ENCODE results near the gene RHOG.

Gene RHOG

DNA sequence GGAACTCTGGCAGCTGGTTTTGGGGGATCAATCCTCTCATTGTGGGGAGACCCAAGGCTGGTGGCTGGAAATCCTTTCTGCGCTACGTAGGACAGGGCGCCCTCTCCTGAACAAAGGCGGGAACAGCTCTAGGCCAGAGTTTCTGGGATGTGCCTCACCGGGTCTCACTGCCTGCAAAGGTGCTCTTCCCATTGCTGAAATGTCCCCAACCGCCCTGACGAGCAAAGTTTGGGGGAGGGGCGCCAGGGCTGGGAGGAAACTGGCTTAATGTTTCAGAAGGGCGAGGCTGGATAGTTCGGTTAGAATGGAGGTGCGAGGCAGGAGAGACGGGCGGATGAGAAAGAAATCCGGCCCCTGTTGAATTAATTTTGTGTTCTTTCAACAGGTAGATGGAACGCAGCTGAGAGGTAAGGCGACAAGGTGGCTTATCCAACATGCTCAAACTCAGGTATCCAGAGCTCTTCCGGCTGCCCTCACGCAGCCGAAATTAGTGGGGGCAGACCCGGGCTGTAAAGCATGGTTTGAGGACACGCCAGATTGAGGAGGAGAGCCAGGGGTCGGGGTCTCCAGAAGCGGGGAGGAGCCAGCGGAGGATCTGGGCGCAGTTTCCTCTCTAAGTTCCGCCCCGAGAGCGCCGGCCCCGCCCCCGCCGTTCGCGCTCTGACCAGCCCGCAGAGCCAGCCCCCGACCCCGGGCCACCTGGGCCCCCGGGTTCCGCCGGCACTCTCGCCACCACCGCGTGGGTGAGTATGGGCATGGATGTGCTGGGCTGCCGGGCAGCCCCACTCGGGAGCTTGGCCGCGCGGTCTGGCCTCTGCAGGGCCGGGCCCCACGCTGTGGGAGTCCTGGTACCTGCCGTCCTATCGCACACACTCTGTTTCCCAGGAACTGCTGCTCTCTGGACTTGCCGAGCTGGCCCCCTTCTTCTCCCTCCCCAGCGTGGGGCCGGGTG lies 32.6 kb downstream of the RHOG start, which contains the start of gene PGAP2:
Gene PGAP2, plus strand, starts transcription at position 652 of the 952 bp plus-strand sequence. CDS start 2,700 bp downstream, outside the sequence.
- peak within 1 kb of the TSS; percentile 69 for H3K27ac ChIP-seq (replicated peaks)
- peak within 1 kb of the TSS; percentile 82 for H3K4me3 ChIP-seq (replicated peaks; ENCODE audit: insufficient read depth, low read length)
- peak; percentile 70 to 77 for DNase-seq (ENCODE audit: low read depth in 1 of 2, low spot score in 1 of 2)
- no peaks in the 10 kb centered on the region for H3K27me3 ChIP-seq (ENCODE audit: insufficient read depth, poor library complexity, severe bottlenecking)
- TF ChIP-seq GABPA (IDR thresholded peaks at IDR 0.05; ENCODE audit: low read depth) (no peak), SPI1 (IDR thresholded peaks at IDR 0.05; ENCODE audit: borderline replicate concordance, low read depth) (peak; percentile 24; the same call in 1 of the 2 replicates)
- TF ChIP-seq, protein P1, sequence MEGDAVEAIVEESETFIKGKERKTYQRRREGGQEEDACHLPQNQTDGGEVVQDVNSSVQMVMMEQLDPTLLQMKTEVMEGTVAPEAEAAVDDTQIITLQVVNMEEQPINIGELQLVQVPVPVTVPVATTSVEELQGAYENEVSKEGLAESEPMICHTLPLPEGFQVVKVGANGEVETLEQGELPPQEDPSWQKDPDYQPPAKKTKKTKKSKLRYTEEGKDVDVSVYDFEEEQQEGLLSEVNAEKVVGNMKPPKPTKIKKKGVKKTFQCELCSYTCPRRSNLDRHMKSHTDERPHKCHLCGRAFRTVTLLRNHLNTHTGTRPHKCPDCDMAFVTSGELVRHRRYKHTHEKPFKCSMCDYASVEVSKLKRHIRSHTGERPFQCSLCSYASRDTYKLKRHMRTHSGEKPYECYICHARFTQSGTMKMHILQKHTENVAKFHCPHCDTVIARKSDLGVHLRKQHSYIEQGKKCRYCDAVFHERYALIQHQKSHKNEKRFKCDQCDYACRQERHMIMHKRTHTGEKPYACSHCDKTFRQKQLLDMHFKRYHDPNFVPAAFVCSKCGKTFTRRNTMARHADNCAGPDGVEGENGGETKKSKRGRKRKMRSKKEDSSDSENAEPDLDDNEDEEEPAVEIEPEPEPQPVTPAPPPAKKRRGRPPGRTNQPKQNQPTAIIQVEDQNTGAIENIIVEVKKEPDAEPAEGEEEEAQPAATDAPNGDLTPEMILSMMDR (IDR thresholded peaks at IDR 0.05; ENCODE audit: insufficient read depth, low read length): peak; percentile 95

DNA sequence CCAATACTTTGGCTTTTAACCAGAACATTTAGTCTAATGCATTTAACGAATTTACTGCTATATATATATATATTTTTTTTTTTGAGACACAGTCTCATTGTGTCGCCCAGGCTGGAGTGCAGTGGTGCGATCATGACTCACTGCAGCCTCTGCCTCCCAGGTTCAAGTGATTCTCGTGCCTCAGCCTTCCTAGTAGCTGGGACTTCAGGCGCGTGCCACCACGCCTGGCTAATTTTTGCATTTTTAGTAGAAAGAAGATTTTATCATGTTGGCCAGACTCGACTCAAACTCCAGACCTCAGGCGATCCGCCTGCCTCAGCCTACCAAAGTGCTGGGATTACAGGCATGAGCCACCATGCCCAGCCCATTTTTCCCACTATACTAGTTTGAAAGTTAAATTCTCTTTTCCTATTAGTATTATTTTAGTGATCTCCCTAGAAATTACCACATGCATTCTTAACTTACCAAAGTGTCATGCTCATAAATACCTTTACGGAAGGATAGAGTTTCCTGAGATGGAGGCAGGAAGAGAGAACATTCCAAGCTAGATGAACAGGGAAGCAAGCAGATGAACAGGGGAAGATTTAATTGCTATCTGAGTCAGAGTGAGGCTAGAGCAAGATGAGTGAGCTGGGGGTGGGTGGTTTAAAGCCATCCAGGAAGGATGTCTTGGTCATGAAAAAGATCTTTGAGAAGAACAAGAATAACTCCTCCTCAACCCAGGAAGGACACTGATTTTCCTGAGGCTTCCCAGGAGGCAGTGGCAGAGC lies 36.8 kb downstream of the RHOG start:
- no peaks in the 10 kb centered on the region for H3K27me3 ChIP-seq (ENCODE audit: insufficient read depth, poor library complexity, severe bottlenecking)
- no peak overlapping the region for H3K27ac ChIP-seq (replicated peaks)
- H3K4me3 ChIP-seq (replicated peaks; ENCODE audit: insufficient read depth, low read length): no peak overlapping the region
- TF ChIP-seq POLR2AphosphoS5 (IDR thresholded peaks at IDR 0.05; ENCODE audit: low read depth) (no peak), GABPA (IDR thresholded peaks at IDR 0.05; ENCODE audit: low read depth) (no peak), SPI1 (IDR thresholded peaks at IDR 0.05; ENCODE audit: borderline replicate concordance, low read depth) (no peak)
- TF ChIP-seq, protein P1 (IDR thresholded peaks at IDR 0.05; ENCODE audit: insufficient read depth, low read length): no peak
- TF ChIP-seq, protein P2, sequence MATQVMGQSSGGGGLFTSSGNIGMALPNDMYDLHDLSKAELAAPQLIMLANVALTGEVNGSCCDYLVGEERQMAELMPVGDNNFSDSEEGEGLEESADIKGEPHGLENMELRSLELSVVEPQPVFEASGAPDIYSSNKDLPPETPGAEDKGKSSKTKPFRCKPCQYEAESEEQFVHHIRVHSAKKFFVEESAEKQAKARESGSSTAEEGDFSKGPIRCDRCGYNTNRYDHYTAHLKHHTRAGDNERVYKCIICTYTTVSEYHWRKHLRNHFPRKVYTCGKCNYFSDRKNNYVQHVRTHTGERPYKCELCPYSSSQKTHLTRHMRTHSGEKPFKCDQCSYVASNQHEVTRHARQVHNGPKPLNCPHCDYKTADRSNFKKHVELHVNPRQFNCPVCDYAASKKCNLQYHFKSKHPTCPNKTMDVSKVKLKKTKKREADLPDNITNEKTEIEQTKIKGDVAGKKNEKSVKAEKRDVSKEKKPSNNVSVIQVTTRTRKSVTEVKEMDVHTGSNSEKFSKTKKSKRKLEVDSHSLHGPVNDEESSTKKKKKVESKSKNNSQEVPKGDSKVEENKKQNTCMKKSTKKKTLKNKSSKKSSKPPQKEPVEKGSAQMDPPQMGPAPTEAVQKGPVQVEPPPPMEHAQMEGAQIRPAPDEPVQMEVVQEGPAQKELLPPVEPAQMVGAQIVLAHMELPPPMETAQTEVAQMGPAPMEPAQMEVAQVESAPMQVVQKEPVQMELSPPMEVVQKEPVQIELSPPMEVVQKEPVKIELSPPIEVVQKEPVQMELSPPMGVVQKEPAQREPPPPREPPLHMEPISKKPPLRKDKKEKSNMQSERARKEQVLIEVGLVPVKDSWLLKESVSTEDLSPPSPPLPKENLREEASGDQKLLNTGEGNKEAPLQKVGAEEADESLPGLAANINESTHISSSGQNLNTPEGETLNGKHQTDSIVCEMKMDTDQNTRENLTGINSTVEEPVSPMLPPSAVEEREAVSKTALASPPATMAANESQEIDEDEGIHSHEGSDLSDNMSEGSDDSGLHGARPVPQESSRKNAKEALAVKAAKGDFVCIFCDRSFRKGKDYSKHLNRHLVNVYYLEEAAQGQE (IDR thresholded peaks at IDR 0.05; ENCODE audit: insufficient replicate concordance, low read depth): no peak
- DNase-seq (ENCODE audit: low read depth in 1 of 2, low spot score in 1 of 2): no peak

DNA sequence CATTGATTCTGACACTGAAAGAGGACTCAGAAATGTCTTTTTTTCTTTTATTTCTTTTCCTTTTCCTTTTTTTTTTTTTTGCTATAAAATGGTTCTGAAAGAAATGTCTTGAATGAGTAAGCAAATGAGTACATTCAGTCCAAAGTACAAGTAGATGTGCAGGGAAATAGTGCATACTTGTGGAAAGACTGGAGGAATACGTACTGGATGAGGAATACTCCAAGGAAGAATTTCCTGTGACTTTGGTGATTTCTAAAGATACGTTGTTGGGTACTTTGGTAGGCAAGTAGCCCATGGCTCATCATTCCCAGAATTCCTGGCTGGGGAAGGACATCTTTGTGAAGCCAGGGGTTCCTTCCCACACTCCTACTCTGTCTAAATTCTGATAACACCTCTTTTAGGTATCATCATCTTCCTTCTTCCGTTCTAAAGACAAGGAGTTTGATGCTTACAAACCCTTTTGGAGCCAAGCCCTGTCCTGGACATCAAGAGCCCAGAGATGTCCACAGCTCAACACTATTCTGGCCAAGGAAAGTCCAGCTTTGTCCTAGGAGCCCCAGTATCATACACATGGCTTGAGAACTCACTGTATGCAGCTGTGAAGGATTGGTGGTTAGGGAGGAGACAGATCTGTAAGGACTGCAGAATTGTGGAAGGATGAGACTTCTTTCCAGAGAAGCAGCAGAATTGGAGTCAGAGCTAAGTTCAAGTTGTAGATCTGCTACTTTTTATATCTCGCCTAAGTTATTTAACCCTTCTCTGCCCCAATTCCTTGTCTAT lies 38.6 kb downstream of the RHOG start:
- DNase-seq (ENCODE audit: low read depth in 1 of 2, low spot score in 1 of 2): no peak
- H3K27ac ChIP-seq (replicated peaks): no peak overlapping the region
- no peak overlapping the region for H3K4me3 ChIP-seq (replicated peaks; ENCODE audit: insufficient read depth, low read length)
- H3K27me3 ChIP-seq (ENCODE audit: insufficient read depth, poor library complexity, severe bottlenecking): no peaks in the 10 kb centered on the region
- TF ChIP-seq, protein P2 (IDR thresholded peaks at IDR 0.05; ENCODE audit: insufficient replicate concordance, low read depth): no peak
- TF ChIP-seq GABPA (IDR thresholded peaks at IDR 0.05; ENCODE audit: low read depth) (no peak), SPI1 (IDR thresholded peaks at IDR 0.05; ENCODE audit: borderline replicate concordance, low read depth) (no peak), POLR2AphosphoS5 (IDR thresholded peaks at IDR 0.05; ENCODE audit: low read depth) (no peak)
- TF ChIP-seq, protein P1 (IDR thresholded peaks at IDR 0.05; ENCODE audit: insufficient read depth, low read length): no peak

Data from HL-60 (cell line).